Heart right ventricle (tissue), 16 donors: ENCODE data around the gene PARD3. TPM values are rescaled to one million over a fixed set of nuclear protein-coding genes. Genes with fewer than 3 reads are reported as not detected.

Experiments used
- ATAC-seq, 8 donors: fragments of 200-7000 bp; cut with Tn5 transposase; one replicate each; pipeline ENCODE4 v1.9.1; 2020; ENCODE audit warnings: mild to moderate bottlenecking in 8 of 8, moderate library complexity in 8 of 8, moderate number of reproducible peaks in 1 of 8
- DNase-seq, 2 donors: peaks; one replicate each; pipeline ENCODE4 v3.0.0-alpha.2; 2020
- H3K27ac ChIP-seq, 10 donors: fragments of 200-600 bp; sonication (generic) in 2 of 10; one replicate each; pipeline versions ENCODE4 v1.5.0 to v1.8.0; 2020 to 2022; ENCODE audit warnings: mild to moderate bottlenecking in 3 of 10
- H3K27me3 ChIP-seq, 7 donors: fragments of 200-600 bp; one replicate each; pipeline ENCODE4 v1.8.0; 2021 to 2022; ENCODE audit warnings: mild to moderate bottlenecking in 2 of 7
- H3K36me3 ChIP-seq, 9 donors: fragments of 200-600 bp; sonication (generic) in 1 of 9; one replicate each; pipeline versions ENCODE4 v1.5.0 to v1.8.0; 2020 to 2022; ENCODE audit warnings: mild to moderate bottlenecking in 2 of 9
- H3K4me1 ChIP-seq, 9 donors: fragments of 200-600 bp; sonication (generic) in 1 of 9; one replicate each; pipeline versions ENCODE4 v1.5.0 to v1.8.0; 2020 to 2022; ENCODE audit warnings: mild to moderate bottlenecking in 4 of 9
- H3K4me3 ChIP-seq, 10 donors: fragments of 200-600 bp; sonication (generic) in 2 of 10; one replicate each; pipeline versions ENCODE4 v1.5.0 to v1.8.0; 2020 to 2022; ENCODE audit warnings: mild to moderate bottlenecking in 7 of 10, moderate library complexity in 2 of 10
- H3K9me3 ChIP-seq, 11 donors: fragments of 200-600 bp in 10 of 11; sonication (generic) in 2 of 11; one replicate each; pipeline versions ENCODE4 v1.5.0 to v1.8.0; 2013 to 2022; ENCODE audit warnings: mild to moderate bottlenecking in 2 of 11, control low read depth in 1 of 11, moderate library complexity in 1 of 11
- CTCF ChIP-seq, 9 donors: fragments of 200-600 bp; sonication (generic) in 2 of 9; IDR thresholded peaks; one replicate each; pipeline versions ENCODE4 v1.5.0 to v1.8.0; 2021 to 2022; ENCODE audit warnings: antibody characterized with exemption in 9 of 9, mild to moderate bottlenecking in 5 of 9, moderate library complexity in 1 of 9
- WGBS, 2 donors: extraction: QIAGEN DNeasy Blood & Tissue Kit; methylation state at CpG; one replicate each; pipeline ENCODE4 v1.1.7; 2013; ENCODE audit warnings: inconsistent platforms in 1 of 2; 5-methylcytosine and 5-hydroxymethylcytosine counted together
- intact Hi-C, 10 donors: fragments of 100-400 bp; cut with DNase I; formaldehyde crosslinking; loops; one replicate each; pipeline versions ENCODE4 v1.11.1 to v1.14.2; 2022
- polyA plus RNA-seq, 2 donors: library from polyadenylated mRNA; stranded (reverse); fragments of 200-250 nt; gene quantifications; one replicate each; pipeline ENCODE4 v1.2.3, GENCODE V29; 2013
- total RNA-seq, 10 donors: library from RNA; stranded (reverse); fragmentation: NEBNext Ultra II Directional in 3 of 10; extraction: Animal tissue kit (Norgen Biotek cat#: 25700) in 3 of 10; gene quantifications; one replicate each; pipeline versions ENCODE4 v1.2.1 to v1.2.4, GENCODE V29; 2021 to 2023
- donor health status: Arrhythmogenic right ventricular cardiomyopathy.
- donor health status: ischemic (EF 13 %, LVEDD 7.1; RV severe dilation, severe dysfunction).
- donor health status: healthy with polysubstance abuse.
- donor health status: DM: no; HTN: yes; CAD: no.
- donor health status: DM: no; HTN: no; CAD: no.
- donor health status: ischemic (EF 25% LVEDD 6.9; RV normal size, moderate dysfunction).
- donor health status: ischemic (EF 25% LVEDD 5.7; RV mildly dilated, moderate dysfunction).
- donor health status: healthy.
- donor health status: DM: yes; HTN: yes; CAD: no.
- donor health status: Ischemic cardiomyopathy.
- donor health status: ischemic (EF 35%, LVEDD 5.7; RV mildly dilated, moderate dysfunction).
- donor health status: nonischemic (EF 11% LVEDD 7.7; RV severe dilation, severe dysfunction).
- donor health status: DM: yes; HTN: yes; CAD: no.
- donor health status: PGD.
- donor health status: ischemic (EF 29% LVEDD 5.4; RV normal size, mild dysfunction).
- donor health status: nonischemic (EF 23%, LVEDD 6.1; RV moderate dilation, normal function).

Gene PARD3
- total and polyA plus RNA-seq, 12 donors, result 19.7 to 41.8 (median 34.2) TPM

DNA sequence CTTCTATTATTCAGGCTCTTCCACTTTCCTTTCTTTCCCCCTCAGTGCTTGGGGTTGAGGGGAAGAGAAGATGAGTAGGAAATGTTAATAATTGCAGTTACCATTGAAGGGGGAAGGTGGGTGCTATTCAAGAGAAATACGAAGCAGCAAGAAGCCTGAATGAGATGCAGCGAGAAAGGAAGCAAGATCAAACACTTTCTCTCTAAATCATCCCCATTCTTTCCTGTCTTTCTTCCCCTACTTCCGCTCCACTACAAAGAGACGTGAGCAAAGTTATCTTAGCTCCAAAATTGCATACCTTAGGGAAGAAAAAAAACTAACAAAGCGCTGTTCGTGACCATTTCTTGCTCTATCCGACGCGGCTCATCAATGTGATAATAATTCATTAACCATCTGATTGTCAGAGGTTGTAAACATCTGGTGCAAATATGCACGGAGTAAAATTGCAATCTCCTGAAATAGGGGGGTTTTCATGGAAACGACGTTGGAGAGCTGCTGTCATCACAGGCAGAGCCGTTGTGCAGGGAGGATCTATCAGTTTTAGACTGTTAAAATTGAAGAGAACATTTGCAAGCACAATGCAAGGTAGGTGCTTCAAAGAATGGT, 15.2 kb upstream of the PARD3 start:
- H3K27ac ChIP-seq, result no peak overlapping the region
- TF ChIP-seq CTCF (IDR thresholded peaks at IDR 0.05), result no peak
- H3K4me1 ChIP-seq, result no peaks in the 10 kb centered on the region
- intact Hi-C loops, result loop anchor here in 2 of 10 donors (10.0 kb wide), 2 partner anchors 156 to 1456 kb away; no protein-coding TSS in a partner anchor
- peaks cover 0 to 9% (median 0%) of the 10 kb centered on the region in 7 donors for H3K27me3 ChIP-seq
- DNase-seq (no peak), ATAC-seq (no peak)
- no peaks in the 10 kb centered on the region for H3K9me3 ChIP-seq
- H3K4me3 ChIP-seq, result no peak overlapping the region
- H3K36me3 ChIP-seq, result no peaks in the 10 kb centered on the region
- 32 to 40% methylated on average over 13 of the region's 13 CpGs for WGBS, 2 donors

- 84 to 91% methylated on average over 11 of the region's 11 CpGs for WGBS, 2 donors
Observed at GRCh38 chr10:34826857-34827766, 12.0 kb upstream of the PARD3 start.

GRCh38 chr10:34826221-34826620, 11.1 kb upstream of the PARD3 start:
- Histone ChIP-seq H3K9me3 (no peaks in the 10 kb centered on the region), H3K4me1 (no peaks in the 10 kb centered on the region), H3K36me3 (no peaks in the 10 kb centered on the region), H3K27ac (no peak overlapping the region), H3K4me3 (no peak overlapping the region), H3K27me3 (peaks cover 0 to 3% (median 0%) of the 10 kb centered on the region in 7 donors)
- ATAC-seq, result no peak
- WGBS, 2 donors, result 81 to 88% methylated on average over 6 of the region's 6 CpGs
- intact Hi-C loops, result loop anchor here in 1 of 10 donors (10.0 kb wide), 1 partner anchor 171 kb away; no protein-coding TSS in a partner anchor
- no peak for TF ChIP-seq CTCF (IDR thresholded peaks at IDR 0.05)
- no peak for DNase-seq

More at GRCh38 chr10:34826857-34827766, 12.0 kb upstream of the PARD3 start:
- Histone ChIP-seq H3K27me3 (peaks cover 0 to 6% (median 0%) of the 10 kb centered on the region in 7 donors), H3K27ac (no peak overlapping the region), H3K4me3 (no peak overlapping the region), H3K9me3 (no peaks in the 10 kb centered on the region), H3K36me3 (no peaks in the 10 kb centered on the region), H3K4me1 (no peaks in the 10 kb centered on the region)
- no peak for TF ChIP-seq CTCF (IDR thresholded peaks at IDR 0.05)
- ATAC-seq (no peak), DNase-seq (no peak)
- intact Hi-C loops, result loop anchor here in 1 of 10 donors (10.0 kb wide), 1 partner anchor 172 kb away; no protein-coding TSS in a partner anchor

GRCh38 chr10:34825414-34825813, 10.3 kb upstream of the PARD3 start:
- 65 to 92% methylated on average over 2 of the region's 2 CpGs for WGBS, 2 donors
- ATAC-seq (no peak), DNase-seq (no peak)
- Histone ChIP-seq H3K27me3 (peaks cover 0 to 2% (median 0%) of the 10 kb centered on the region in 7 donors), H3K36me3 (no peaks in the 10 kb centered on the region), H3K9me3 (no peaks in the 10 kb centered on the region), H3K4me3 (no peak overlapping the region), H3K4me1 (no peaks in the 10 kb centered on the region), H3K27ac (no peak overlapping the region)
- TF ChIP-seq CTCF (IDR thresholded peaks at IDR 0.05), result no peak
- intact Hi-C loops, result loop anchor here in 1 of 10 donors (10.0 kb wide), 1 partner anchor 171 kb away; no protein-coding TSS in a partner anchor
